Renal cortex interstitium (tissue), 15 donors: ENCODE data around the gene CEND1. TPM values are rescaled to one million over a fixed set of nuclear protein-coding genes. Genes with fewer than 3 reads are reported as not detected.

Experiments used
- DNase-seq, 11 donors: peaks; one replicate each; pipeline ENCODE4 v3.0.0-alpha.2; 2013; ENCODE audit warnings: low read depth in 9 of 11, low spot score in 4 of 11; ENCODE audit errors: extremely low read depth in 1 of 11
- long read RNA-seq, 16 experiments: transcript quantifications; one replicate each; lab custom pipeline, GENCODE V29; 2026
- polyA plus RNA-seq, 3 donors: library from polyadenylated mRNA; unstranded; fragments of 120-200 nt; gene quantifications; one replicate each; pipeline ENCODE4 v1.2.1, GENCODE V29; 2013; ENCODE audit not compliant: insufficient read length in 3 of 3

The CEND1 gene
- under 1 TPM; 0.37 to 0.70 (median 0.67) TPM for polyA plus RNA-seq
- long read RNA-seq, donor 1 = 0 reads
- long read RNA-seq, donor 2 = 0 reads
- long read RNA-seq, donor 3 = 0 reads
- long read RNA-seq, donor 4, partial matches to known transcripts = 0 of 1 reads
- long read RNA-seq, donor 4, other reads (novel, unspliced or antisense) = 0 of 1 reads
- long read RNA-seq, donor 5 = 0 reads
- long read RNA-seq, donor 6 = 0 reads
- long read RNA-seq, donor 7 = 0 reads
- long read RNA-seq, donor 8 = 0 reads
- long read RNA-seq, donor 9 = 0 reads
- long read RNA-seq, donor 10 = 0 reads
- long read RNA-seq, donor 11 = 0 reads
- long read RNA-seq, donor 12 = 0 reads
- long read RNA-seq, donor 13 = 0 reads
- long read RNA-seq, donor 14 = 0 reads
- long read RNA-seq, donor 15 = 0 reads
- long read RNA-seq, donor 16, partial matches to known transcripts = 0 of 1 reads
- long read RNA-seq, donor 16, other reads (novel, unspliced or antisense) = 0 of 1 reads

DNA sequence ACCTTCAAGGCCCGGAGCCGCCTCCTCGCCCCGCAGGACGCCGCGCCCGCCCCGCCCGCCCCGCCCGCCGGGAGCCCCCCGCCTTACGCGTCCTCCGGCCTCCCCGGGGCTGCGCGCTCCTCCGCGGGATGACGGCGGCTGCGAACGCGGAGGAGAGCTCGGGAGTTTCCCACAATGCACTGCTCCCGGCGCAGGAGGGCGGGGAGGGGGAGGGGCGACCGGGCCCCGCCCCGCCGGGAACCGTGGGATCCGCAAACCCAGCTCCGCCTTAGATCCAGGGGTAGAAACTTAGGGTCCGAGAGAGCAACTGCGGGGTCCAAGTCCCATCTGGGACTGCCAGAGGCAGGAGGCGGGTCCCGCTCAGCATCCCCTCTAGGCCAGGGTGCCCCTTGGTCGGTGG is at the start of gene CEND1:
CEND1 (minus strand) TSS at position 148 of the 400 bp plus-strand sequence. CDS start 1,514 bp downstream, outside the sequence.
- DNase-seq = no peak

DNA sequence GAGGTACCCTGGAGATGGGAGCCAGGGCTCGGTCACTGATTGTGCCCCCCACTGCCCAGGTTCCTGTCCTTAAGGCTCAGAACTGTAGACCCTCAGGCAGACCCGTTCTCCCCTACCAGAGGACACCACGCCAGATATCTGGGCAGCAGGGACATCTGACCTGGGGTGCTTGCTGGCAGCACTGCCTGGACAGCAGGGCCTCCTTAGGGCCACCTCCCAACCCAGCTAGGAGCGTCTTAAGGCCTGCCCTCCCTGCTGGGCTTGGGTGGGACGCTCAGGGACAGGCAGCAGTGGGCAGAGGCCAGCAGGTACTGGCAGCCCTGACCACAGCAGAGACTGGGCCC is 49.4 kb upstream of the CEND1 start:
- no peak for DNase-seq

DNA sequence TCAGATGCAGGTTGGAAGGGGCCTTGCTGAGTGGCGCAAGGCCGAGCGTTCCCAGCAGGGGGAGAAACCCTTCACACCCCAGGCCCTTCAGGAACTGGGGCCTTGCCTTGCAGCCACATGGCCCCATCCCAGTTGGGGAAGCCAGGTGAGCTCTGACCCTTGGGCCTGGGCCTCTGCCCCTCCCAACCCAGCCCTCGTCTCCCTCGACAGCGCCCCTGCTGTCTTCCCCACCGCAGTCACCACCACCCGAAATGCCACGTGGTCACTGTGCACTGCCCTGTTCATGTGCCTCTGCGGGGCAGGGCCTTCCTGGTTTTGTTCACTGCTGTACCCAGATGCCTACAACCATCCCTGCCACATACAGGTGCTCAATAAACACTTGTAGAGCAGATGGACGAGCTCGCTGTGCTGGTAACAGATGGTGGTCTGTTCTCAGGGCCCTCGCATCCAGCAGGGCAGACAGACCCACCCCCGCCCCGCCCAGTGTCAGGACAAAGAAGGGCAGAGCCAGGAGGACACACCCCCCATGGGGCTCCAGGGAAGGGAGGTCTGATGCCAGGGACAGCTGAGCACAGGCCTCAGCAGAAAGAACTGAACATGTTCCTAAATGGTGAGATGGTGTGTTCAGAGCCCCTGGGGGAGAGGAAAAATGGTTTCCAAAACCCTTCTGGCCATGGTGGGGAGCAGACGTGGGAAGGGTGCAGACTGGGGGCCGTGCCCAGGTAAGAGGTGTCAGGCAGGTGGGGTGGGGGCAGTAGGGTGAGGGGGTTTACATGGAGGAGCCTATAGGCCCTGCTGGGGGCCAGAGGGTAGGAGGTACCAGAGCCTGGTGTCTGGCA is 48.8 kb upstream of the CEND1 start:
- no peak for DNase-seq

DNA sequence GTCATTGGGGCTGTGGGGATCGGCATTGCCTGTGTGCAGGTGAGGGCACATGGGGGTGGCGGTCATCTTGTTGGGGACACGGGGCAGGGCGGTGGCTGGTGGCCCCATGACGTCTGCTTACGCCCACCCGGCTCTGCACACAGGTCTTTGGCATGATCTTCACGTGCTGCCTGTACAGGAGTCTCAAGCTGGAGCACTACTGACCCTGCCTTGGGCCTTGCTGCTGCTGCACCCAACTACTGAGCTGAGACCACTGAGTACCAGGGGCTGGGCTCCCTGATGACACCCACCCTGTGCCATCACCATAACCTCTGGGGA is 48.1 kb upstream of the CEND1 start:
- DNase-seq = no peak

DNA sequence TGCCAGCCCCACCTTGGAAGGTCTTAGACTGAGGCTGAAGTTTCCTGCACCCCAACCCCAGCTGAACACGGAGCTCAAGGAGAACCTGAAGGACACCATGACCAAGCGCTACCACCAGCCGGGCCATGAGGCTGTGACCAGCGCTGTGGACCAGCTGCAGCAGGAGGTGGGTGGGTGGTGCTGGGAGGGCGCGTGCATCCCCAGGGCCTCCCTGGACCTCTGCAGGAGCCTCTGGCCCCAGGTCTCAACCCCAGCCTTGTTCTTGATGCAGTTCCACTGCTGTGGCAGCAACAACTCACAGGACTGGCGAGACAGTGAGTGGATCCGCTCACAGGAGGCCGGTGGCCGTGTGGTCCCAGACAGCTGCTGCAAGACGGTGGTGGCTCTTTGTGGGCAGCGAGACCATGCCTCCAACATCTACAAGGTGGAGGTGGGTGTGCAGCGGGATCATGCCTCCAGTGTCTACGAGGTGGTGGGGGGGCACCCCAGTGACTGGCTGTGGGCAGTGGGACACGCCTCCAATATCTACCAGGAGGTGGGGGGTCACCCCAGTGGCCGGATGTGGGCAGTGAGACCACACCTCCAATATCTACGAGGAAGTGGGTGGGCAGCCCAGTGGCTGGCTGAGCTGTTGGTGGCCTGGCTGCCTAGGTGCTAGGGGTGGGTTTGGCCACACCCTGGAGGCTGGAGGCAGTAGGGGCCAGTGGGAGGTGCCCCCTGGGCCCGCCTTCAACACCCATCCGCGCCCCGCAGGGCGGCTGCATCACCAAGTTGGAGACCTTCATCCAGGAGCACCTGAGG is 47.5 kb upstream of the CEND1 start:
- no peak for DNase-seq

DNA sequence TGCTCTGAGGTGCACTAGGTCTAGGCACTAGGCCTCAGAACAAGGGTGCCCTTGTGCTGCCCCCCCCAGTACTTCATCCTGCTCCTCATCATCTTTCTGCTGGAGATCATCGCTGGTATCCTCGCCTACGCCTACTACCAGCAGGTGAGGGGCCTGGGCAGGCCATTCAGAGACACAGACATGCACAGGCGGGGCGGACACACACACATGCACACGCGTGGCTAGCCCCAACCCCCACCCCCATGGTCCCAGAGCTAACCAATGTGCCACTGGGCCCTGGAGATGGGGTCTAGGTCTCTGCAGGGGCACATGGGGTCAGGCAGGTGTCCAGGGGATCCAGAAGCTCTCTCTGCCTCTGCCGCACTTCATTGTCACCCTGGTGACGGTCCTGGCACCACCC is 46.8 kb upstream of the CEND1 start:
- no peak for DNase-seq

DNA sequence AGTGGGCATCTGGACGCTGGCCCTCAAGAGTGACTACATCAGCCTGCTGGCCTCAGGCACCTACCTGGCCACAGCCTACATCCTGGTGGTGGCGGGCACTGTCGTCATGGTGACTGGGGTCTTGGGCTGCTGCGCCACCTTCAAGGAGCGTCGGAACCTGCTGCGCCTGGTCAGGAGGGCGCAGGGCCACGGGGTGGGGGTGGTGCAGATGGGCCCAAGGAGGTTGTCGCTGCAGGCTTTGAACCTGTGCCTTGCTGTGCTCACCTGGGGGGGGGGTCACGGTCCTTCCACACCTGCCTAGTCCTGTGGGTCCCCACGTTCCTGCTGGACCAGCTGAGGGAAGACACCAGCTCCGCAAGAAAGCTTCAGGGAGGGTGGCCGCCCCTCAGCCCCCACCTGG is 46.4 kb upstream of the CEND1 start:
- DNase-seq = no peak

DNA sequence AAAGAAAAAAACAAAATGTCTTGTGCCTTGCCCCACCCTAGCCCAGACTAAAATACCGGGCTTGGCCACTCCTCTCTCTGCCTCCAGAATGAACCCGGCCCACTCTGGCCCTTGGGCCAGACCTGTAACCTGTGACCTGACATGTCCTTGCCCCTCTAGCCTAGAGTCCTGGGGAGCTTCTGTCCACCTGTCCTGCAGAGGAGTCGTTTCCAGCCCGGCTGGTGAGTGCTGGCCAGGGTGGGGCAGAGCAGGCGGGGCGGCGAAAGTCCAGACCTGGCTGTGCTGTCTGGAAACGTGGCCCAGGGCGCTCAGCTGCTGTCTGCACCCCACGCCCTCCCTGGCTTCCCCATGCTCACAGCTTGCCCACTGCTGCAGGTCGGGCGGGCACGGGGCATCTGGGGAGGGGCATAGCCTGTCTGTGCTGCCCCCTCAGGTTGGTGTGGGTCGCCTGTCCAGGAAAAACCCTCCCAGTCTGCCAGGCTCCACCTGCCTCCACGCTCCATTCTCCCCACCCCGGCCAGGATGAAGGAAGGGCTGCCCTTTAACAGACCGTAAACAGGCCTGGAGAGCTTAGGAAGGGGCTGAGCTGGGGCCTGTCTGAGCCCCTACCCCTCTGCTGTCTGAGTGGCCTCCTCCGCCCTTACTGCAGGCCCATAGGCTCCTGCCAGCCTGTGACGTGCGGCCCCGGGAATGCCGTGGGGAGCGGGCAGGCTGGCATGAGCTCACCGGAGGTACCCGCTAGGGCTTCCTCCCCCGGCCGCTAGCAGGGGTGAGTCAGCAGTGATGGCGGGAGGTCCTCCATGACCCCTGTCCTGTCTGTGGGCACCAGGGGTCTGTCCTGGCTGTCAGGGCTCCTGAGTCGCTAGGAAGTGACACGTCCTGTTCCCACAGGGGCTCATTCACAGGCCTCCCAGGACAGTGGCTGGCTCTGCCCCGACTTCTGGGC is 44.8 kb upstream of the CEND1 start:
- DNase-seq = peak in 2 of 11 donors; percentile 77 to 80

DNA sequence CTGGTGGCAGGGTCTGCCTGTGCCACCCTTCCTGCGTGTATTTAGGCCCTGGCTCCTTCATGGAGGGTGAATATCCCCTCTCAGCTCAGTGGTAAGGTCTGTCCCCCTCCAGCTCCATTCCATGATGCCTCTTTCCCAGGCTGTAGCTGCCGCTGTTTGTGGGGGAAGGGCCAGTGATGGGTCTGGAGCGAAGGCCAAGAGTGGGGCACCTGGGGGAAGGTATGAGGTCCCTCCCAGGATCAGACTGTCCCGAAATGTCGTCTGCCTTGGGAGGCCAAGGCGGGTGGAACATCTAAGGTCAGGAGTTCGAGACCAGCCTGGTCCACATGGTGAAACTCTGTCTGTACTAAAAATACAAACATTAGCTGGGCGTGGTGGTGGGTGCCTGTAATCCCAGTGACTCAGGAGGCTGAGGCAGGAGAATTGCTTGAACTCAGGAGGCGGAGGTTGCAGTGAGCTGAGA is 44.0 kb upstream of the CEND1 start:
- DNase-seq = no peak

DNA sequence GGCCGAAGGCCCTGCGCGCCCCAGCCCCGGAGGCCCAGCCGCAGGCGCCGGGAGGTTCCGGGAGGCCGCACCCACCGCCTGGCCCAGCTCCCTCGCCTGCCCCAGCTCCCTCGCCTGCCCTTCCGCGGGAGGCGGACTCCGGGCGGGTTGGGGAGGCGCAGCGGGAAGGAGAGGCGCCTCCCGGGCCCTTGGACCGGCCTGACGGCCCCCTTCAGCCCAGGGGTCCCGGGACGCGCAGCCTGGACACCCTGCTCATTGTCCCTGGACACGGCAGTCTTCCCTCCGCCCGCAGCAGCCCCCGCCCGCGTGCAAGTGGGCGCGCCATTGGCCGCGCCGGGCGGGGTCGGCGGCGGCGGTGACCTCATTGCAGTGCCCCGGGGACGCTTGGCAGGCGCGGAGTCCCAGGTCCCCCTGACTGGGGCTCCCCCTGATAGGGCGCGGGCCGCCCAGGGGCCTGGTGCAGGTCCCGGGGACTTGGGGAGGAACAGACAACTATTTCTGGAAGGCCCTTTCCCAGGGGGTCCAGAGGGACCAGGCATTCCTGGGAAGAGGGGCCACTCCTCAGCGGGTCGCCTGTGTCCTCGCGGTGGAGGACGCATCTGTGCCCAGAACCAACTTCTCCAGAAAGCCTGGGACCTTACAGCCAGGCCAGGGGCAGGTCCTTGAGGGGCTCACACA is 43.4 kb upstream of the CEND1 start:
- no peak for DNase-seq

DNA sequence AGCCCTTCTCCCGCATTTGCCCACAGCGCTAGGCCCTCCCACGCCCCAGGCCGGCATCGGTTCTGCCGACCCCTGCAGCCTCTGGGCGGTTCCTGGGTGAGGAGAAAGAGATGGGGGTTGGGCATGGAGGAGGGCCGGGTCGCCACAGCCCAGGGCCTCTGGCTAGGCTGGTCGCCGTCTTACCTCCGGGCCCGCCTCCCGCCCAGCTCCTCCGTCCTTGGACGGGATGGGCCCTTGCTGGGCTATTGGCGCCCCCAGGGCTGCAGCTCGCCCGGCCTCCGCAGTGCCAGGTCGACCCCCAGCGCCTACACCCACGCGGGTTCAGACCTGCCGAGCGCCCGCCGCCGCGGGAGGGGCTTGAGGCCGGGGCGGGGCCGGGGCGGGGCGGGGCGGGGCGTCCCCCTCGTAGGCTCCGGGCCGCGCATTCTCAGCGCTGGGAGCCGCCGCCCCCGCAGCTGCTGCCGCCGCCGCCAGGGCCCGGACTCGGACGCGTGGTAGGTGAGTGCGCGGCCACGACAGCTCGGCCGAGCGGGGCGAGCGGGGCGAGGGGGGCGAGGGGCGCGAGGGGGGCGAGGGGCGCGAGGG is 42.7 kb upstream of the CEND1 start, which contains the start of gene CD151:
CD151 (plus strand) TSS at position 424 of the 585 bp plus-strand sequence. CDS start 3,118 bp downstream, outside the sequence.
- DNase-seq = no peak

DNA sequence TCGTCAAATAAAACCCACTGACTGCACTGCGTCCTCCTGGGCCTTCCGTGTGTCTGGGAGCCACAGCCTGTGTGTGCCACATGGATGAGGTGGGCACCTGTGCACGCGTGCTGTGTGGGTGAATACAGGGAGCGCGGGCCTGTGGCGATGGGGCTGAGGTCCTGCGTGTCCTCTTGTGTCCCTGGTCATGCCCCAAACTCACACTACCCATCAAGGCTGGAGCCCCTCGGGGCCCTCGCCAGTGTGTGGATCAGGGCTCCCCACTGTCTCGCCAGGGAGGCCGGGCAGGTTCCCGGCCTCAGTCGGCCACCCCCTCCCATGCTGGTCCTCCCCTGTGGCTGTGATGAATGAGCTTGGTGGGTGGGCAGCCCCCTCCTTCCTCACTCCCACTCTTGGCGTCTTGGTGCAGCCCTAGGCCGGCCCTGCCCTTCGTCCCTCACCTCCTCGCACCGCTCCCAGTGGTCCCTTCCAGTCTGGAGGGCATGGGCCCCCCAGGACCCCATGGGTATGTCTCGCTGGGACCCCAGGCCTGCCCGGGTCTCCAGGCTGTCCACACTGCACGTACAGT is 42.2 kb upstream of the CEND1 start:
- no peak for DNase-seq

DNA sequence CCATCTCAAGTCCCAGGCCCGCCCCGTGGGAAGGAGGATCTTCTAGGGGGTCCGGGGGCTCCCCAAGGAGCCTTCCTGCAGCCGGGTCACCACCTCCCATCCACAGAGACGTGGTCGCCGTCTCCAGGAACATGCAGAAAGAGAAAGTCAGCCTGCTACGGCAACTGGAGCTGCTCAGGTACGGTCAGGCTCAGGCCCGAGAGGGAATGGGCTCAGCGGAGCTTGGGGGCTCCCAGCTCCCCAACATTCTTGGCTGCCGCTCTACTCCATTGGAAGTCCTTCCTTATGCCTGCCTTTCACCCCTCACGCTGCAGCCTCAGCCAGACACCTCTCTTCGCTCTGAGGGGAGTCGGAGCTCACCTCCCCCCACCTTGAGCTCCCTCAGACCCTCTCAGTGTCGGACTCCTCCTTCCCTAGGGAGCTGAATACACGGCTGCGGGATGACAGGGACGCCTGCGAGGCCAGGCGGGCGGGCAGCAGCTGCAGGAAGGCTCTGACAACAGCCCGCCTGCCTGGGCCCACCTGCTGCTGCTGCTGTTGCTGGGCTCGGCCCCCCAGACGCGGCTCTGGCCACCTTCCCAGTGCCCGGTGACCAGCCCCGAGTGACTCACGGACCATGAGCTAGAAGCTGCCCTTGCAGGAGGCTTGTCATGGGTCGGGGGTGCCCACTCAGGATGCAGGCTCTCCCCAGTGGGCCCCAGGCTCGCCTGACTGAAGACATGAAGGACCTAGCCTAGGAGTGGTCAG is 41.4 kb upstream of the CEND1 start:
- no peak for DNase-seq

DNA sequence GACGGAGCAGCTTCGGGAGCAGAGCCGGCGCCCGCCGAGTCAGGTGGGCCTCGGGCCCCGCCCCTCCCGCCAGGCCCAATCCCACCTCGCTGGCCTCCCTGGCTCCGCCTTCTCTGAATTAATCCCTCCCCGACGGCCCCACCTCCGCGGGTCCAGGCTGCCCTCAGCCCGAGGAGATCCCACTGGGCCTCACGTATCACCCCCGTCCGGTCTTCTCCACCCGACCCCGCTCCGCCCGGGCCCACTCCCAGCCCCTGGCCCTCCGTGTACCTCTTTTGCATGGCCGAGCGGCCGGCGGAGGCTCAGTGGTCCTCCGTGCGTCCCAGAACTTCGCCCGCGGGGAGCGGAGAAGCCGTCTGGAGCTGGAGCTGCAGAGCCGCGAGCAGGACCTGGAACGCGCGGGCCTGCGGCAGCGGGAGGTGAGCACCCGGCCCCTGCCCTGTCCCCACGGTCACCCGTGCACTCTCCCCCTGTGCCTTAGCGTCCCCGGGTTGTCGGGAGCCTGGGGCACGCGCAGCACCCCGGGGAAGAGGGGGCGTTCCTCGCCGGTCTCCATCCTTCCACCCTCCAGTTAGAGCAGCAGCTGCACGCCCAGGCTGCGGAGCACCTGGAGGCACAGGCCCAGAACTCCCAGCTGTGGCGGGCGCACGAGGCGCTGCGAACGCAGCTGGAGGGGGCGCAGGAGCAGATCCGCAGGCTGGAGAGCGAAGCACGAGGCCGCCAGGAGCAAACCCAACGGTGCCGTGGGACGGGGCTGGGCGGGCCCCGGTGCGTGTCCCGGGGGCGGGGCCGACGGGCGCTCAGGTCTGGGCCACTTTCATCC is 40.6 kb upstream of the CEND1 start:
- no peak for DNase-seq

DNA sequence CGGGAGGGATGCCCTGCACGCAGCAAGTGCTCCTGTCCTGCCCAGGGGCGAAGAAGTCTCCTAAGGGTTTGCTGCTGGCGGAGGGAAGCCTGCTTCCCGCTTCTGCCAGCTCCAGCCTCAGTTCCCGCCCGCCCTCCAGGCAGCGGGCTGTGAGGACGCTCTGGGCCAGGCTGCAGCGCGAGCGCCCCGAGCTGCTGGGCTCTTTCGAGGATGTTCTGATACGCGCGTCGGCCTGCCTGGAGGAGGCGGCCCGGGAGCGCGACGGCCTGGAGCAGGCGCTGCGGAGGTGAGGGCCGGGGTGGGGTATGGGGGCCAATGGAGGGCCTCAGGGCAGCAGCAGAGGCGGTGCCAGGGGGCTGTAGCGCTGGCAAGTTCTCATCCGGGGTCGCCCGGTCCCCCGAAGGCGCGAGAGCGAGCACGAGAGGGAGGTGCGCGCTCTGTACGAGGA is 40.0 kb upstream of the CEND1 start:
- no peak for DNase-seq
